NCI-H1417 treated with DMSO at 0.1 percent for 48 hours (cell line): Measurements from ENCODE around the gene KRT12.
A peak's percentile ranks its signal among the peaks of the same experiment; 100 is the strongest.

ENCODE experiments used
- DNase-seq: peaks from one replicate; lab custom pipeline; 2025; lab: John Stamatoyannopoulos, UW

KRT12 gene

GRCh38 chr17:40866838-40867237 is at the start of gene KRT12:
TSS of gene KRT12 (minus strand) at chr17:40867223. CDS start at chr17:40867186, 37 bp downstream.
- no peak for DNase-seq

- DNase-seq, result no peak
Observed at GRCh38 chr17:40916366-40916765, 49.3 kb upstream of the KRT12 start.

- no peak for DNase-seq
Observed at GRCh38 chr17:40915721-40916256, 48.8 kb upstream of the KRT12 start.

DNA sequence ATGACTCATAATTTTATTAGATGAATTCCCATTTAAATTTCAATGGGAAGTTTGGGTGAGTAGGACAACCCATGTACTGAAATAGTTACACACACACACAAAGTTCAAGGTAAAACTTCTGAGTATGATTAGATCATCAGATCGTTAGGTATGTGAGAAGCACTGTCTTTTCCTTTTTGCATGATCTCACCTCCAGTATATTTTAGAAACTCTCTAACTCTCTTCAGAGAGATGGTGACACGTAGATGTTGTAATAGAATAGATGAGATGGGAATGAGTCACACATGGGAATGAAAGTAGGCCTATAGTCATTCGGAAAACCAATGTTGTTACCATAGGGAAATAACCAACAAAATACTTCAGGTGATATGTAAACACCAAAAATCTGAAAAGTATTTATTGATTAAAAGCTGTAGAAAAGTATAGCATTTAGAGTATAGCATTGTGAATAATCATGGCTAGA is 48.2 kb upstream of the KRT12 start:
- no peak for DNase-seq

- DNase-seq, result no peak
Observed at GRCh38 chr17:40914075-40914855, 47.2 kb upstream of the KRT12 start.

- no peak for DNase-seq
Observed at GRCh38 chr17:40912486-40913210, 45.6 kb upstream of the KRT12 start.

DNA sequence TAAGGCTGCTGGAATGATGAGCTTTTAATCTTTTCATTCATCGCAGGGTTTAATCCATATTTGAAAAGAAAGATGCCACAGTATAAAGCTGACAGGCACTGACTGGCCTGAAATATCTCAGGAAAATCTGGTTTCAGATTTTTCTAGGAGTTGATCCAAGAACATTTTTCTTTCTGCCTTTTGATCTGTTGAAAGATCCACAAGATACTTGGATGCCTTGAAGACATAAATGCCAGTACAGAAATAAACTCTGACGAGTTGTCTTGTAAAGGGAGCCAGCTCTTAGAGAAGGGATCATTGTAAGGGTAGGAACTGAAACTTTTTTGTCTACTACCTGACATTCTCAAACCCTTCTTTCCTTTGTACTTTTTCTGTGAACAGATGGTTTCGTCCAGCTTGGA is 43.4 kb upstream of the KRT12 start:
- no peak for DNase-seq

GRCh38 chr17:40909755-40910154 is 42.7 kb upstream of the KRT12 start:
- DNase-seq, result no peak

DNA sequence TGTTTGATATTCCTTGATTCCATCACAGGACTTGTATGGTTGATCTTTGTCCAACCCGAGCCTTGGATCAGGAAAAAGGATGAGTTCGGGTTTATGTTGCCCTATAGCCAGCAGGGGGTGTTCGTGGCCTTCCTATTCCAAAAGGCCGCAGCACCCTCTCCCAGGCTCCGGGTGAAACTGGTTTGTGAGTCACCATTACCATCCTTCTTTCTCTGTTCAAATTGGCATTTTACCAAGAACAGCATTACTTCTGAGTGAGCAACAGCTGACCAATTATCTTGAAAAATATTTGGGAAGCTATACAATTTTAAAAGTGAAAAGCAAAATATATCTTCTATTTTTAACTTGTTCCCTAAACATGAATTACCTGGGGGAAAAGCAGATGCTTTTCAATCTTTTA is 42.3 kb upstream of the KRT12 start:
- peak; percentile 71 for DNase-seq

GRCh38 chr17:40906613-40907012 is 39.6 kb upstream of the KRT12 start:
- DNase-seq, result no peak

- no peak for DNase-seq
Observed at GRCh38 chr17:40905370-40905769, 38.3 kb upstream of the KRT12 start.

GRCh38 chr17:40903129-40903847 is 36.3 kb upstream of the KRT12 start:
- no peak for DNase-seq

DNA sequence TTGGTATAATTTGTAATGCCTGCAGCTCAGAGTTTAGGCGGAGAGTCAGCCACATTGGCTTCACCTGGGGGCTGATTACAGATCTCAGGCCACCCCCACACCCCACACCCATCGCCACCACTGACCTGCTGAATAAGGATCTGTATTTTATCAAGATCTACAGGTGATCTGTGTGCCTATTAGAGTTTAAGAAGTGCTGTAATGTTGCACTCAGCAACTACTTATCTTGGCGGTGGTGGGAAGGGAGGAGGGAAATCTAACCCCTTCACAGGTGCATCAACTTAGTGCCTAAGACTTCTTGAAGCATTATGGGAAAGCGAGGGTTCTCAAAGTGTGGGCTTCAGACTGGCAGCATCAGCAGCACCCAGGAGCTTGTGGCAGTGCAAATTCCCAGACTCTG is 35.5 kb upstream of the KRT12 start:
- no peak for DNase-seq

DNA sequence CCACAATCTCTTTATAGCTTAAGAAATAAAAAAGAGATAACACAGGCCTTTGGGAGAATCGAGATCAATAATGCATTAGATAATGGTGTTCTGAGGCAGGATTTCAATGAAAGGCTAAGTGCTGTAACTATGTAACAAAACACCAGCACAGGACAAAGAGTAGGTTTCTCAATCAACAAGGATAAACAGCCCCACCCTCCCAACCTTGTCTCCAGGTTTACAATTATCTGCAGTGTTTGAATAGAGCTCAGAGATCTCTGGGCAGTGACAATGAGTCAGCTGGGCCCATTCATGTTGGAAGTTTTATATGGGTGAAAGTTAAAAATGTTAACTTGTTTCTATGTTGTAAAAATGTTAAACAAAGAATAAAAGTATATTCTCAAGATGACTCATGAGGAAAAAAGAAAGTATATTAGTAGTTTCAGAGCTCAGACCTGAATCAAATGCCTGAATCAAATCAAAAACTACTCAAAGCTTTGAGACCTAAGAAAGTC is 35.0 kb upstream of the KRT12 start:
- DNase-seq, result no peak

- no peak for DNase-seq
Observed at GRCh38 chr17:40900809-40901356, 33.9 kb upstream of the KRT12 start.

GRCh38 chr17:40896916-40897455 is 30.0 kb upstream of the KRT12 start:
- no peak for DNase-seq

GRCh38 chr17:40895106-40895730 is 28.2 kb upstream of the KRT12 start:
- no peak for DNase-seq

- no peak for DNase-seq
Observed at GRCh38 chr17:40888196-40888720, 21.2 kb upstream of the KRT12 start.

- no peak for DNase-seq
Observed at GRCh38 chr17:40886090-40886489, 19.1 kb upstream of the KRT12 start.

GRCh38 chr17:40884708-40885512 is 17.9 kb upstream of the KRT12 start, which contains the start of gene KRT20:
TSS of gene KRT20 (minus strand) at chr17:40885242. CDS start at chr17:40885185, 57 bp downstream.
- DNase-seq, result no peak
